Neutrophil (primary cell): ENCODE measurements around the gene KCNAB3.
A peak's percentile ranks its signal among the peaks of the same experiment; 100 is the strongest.

ENCODE experiments used
- H3K27ac ChIP-seq: fragments of 200-600 bp; sonication (generic); 2 replicates; pipeline ENCODE4 v1.5.1; 2016; ENCODE audit warnings: mild to moderate bottlenecking, moderate library complexity
- H3K27me3 ChIP-seq: fragments of 200-600 bp; sonication (generic); 2 replicates; pipeline ENCODE4 v1.6.0; 2016; ENCODE audit warnings: mild to moderate bottlenecking
- H3K36me3 ChIP-seq: fragments of 200-600 bp; sonication (generic); 2 replicates; pipeline ENCODE4 v1.5.1; 2017
- H3K4me1 ChIP-seq, 2 experiments: fragments of 200-600 bp in 1 of 2; sonication (generic) in 1 of 2; 1 replicate in 1 of 2; 2 replicates in 1 of 2; pipeline versions ENCODE4 v1.5.1 to v1.6.1; 2013 to 2016; ENCODE audit warnings: low read depth in 1 of 2, low read length in 1 of 2, mild to moderate bottlenecking in 1 of 2, moderate library complexity in 1 of 2; ENCODE audit not compliant: control insufficient read depth in 1 of 2, insufficient read depth in 1 of 2
- H3K4me3 ChIP-seq, 2 experiments: fragments of 200-600 bp in 1 of 2; sonication (generic) in 1 of 2; 1 replicate in 1 of 2; 2 replicates in 1 of 2; pipeline ENCODE4 v1.5.1; 2013 to 2016; ENCODE audit warnings: low read depth in 1 of 2, low read length in 1 of 2, mild to moderate bottlenecking in 1 of 2, moderate library complexity in 1 of 2
- H3K9me3 ChIP-seq: fragments of 200-600 bp; sonication (generic); 2 replicates; pipeline ENCODE4 v1.5.1; 2016
- TF ChIP-seq, protein P1 (sequence below): fragments of 200-600 bp; sonication (generic); IDR thresholded peaks from 2 replicates; pipeline ENCODE4 v1.5.1; 2016; ENCODE audit warnings: antibody characterized with exemption

Gene KCNAB3

DNA sequence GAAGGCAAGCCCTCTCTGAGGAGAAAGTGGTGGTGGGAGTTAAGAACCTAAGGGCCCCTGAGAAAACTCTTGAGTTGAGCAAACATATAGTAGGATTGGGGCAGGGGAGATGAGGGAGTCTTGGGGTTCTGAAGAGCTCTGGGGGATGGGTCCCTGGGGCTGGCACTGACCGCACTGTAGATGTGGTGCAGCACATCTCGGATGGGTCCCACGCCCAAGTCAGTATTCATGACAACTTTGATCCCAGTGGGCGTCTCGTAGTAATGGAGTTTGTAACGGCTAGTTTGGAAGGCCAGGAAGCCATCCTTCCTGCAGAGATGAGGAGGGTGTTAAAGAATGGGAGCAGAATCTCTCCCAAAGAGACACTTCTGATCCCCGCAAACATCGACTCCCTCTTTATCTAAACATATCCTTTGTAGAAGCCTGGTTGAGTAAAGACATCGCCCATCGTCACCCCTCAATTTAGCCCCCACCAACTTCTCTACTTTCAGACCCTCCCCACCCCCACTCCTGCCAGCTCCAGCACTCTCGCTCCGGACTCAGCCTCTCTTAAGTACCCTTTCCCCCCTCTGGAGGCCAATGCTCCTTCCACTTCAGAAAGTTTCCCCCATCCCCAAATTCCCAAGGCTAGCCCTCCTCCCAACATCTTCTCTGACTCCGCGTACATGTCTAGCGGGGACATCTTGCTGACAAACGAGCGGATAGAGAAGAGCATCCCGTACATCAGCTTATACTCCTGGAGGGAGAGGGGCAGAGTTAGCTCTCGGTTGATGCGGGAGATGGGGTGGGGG is 1.4 kb upstream of the KCNAB3 start:
- Histone ChIP-seq H3K27ac (peak overlapping the region; percentile 94), H3K36me3 (peaks cover 48% of the 10 kb centered on the region), H3K4me3 (peak overlapping the region; percentile 90 to 94), H3K4me1 (peaks cover 27 to 38% of the 10 kb centered on the region in 2 experiments), H3K9me3 (no peaks in the 10 kb centered on the region), H3K27me3 (no peaks in the 10 kb centered on the region)
- TF ChIP-seq, protein P1, sequence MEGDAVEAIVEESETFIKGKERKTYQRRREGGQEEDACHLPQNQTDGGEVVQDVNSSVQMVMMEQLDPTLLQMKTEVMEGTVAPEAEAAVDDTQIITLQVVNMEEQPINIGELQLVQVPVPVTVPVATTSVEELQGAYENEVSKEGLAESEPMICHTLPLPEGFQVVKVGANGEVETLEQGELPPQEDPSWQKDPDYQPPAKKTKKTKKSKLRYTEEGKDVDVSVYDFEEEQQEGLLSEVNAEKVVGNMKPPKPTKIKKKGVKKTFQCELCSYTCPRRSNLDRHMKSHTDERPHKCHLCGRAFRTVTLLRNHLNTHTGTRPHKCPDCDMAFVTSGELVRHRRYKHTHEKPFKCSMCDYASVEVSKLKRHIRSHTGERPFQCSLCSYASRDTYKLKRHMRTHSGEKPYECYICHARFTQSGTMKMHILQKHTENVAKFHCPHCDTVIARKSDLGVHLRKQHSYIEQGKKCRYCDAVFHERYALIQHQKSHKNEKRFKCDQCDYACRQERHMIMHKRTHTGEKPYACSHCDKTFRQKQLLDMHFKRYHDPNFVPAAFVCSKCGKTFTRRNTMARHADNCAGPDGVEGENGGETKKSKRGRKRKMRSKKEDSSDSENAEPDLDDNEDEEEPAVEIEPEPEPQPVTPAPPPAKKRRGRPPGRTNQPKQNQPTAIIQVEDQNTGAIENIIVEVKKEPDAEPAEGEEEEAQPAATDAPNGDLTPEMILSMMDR = no peak

DNA sequence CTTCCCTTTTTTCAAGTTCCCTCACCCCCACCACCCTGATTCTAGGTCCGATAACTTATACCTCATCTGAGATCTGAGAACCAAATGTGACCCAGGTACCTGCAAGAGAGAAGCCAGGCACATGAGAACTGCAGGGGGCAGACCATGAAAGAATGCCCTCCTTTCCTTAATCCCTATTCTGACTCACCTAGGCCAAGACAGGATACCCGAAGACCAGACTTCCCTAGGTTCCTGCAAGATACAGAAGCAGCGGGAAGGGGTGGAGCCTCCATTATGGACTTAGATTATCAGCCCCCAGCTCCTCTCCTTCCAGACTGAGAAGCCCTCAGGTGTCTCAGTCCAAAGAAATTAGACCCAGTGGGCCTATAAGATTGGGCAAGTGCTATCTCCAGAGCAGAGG is 2.1 kb downstream of the KCNAB3 start:
- TF ChIP-seq, protein P1 = no peak
- no peaks in the 10 kb centered on the region for H3K9me3 ChIP-seq
- peak overlapping the region; percentile 23 for H3K27ac ChIP-seq
- peaks cover 33 to 45% of the 10 kb centered on the region in 2 experiments for H3K4me1 ChIP-seq
- no peaks in the 10 kb centered on the region for H3K27me3 ChIP-seq
- H3K36me3 ChIP-seq = peaks cover 52% of the 10 kb centered on the region
- no peak overlapping the region for H3K4me3 ChIP-seq

DNA sequence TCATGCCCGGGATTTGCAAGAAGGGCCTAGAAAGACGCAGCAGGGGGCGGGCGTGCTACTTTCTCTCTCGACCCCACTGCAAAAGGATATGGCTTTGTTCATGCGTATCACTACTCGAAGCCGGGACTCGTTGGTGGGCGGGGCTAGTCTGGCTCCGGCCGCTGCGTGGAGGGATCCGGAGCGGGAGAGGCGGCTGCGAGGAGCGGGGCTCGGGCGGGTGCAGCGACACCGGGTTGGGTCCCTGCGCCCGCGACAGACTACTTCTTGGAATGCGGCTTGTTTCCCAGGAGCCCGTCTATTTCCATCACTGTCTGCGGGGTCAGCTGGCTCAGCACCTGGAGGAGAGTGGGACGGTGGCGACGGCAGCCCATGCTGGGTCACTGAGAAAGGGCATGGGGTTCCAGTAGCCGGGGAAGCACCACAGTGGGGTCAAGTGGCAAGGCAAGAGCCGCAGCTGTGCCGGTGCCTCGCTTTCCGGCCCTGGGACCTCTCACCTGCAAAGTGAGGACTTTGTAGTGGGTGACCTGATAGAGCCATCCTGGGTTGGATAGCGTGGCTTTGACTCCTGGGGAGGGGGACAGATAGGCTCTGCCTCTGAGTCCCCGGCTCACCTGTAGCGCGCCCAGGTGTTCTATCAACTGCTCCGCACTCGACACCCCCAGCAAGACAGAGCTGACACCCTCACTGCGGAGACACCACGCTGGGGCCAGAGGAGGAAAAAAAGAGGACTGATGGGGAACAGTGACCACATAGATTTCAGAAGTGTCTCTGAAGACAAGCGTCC is 6.6 kb downstream of the KCNAB3 start:
- H3K4me3 ChIP-seq = peak overlapping the region; percentile 57 to 60
- peak overlapping the region; percentile 40 for H3K27ac ChIP-seq
- no peaks in the 10 kb centered on the region for H3K27me3 ChIP-seq
- TF ChIP-seq, protein P1 = no peak
- H3K4me1 ChIP-seq = peaks cover 29% of the 10 kb centered on the region in 2 experiments
- H3K9me3 ChIP-seq = no peaks in the 10 kb centered on the region
- peaks cover 25% of the 10 kb centered on the region for H3K36me3 ChIP-seq

DNA sequence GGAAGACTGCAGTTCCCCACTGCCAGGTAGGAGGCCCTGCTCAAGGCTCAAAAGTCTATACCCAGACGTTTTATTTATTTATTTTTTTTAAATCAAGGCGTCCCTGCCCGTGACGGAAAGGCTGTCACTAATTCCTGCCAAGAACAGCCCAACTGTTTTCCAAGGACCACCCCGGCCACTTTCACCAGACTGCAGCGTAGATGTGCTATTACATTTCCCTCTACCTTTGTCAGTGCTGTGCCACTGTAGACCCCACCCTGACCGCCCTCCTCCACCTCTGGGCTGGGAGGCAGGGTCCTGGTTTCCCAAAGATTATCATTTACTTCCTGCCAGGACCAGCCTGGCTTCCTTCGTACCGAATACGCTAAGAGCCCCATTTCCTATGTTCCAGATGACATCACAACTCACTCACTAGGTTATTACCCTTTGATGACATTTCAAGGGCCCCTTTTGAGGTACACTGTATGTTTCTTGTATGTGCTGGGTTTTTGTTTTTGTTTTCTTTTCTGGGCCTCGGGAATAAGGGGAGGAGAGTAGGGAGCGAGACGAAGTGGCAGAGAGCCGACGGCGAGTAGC is 7.3 kb downstream of the KCNAB3 start:
- Histone ChIP-seq H3K9me3 (no peaks in the 10 kb centered on the region), H3K4me3 (peak overlapping the region; percentile 57 to 60), H3K36me3 (peaks cover 19% of the 10 kb centered on the region)

DNA sequence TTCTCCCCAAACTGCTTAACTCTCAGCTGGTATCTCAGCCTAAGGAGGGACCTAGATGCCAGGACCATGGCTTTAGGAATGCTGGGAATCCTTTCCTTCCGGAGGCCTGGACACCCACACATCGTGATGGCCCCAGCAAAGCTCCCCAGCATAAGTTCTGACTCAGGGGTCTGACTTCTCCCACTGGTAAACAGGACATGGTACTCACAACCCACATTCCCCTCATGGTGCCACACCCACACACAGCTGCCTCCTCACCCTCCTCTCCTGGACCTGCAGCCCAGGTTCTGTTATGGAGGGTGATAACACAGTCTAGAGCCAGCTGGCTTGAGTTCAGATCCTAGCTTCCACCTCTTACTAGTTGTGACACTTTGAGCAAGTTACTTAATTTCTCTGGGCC is 12.8 kb downstream of the KCNAB3 start:
- Histone ChIP-seq H3K27me3 (no peaks in the 10 kb centered on the region), H3K36me3 (peaks cover 6% of the 10 kb centered on the region), H3K4me3 (peak overlapping the region; percentile 89 to 98), H3K9me3 (no peaks in the 10 kb centered on the region), H3K4me1 (peaks cover 29 to 30% of the 10 kb centered on the region in 2 experiments), H3K27ac (peak overlapping the region; percentile 88)
- TF ChIP-seq, protein P1 = no peak

More for the DNA sequence above, 7.3 kb downstream of the KCNAB3 start:
- TF ChIP-seq, protein P1 = no peak
- Histone ChIP-seq H3K27me3 (no peaks in the 10 kb centered on the region), H3K27ac (peak overlapping the region; percentile 40), H3K4me1 (peaks cover 29% of the 10 kb centered on the region in 2 experiments)
